NCI-H2227 treated with DMSO at 0.1 percent for 48 hours (cell line): Measurements from ENCODE around the gene SMPD3.

Experiments used
- DNase-seq: peaks from one replicate; lab custom pipeline; 2025; lab: John Stamatoyannopoulos, UW

SMPD3 gene

GRCh38 chr16:68433316-68433715, 15.0 kb downstream of the SMPD3 start:
- no peak for DNase-seq

- no peak for DNase-seq
Measured at GRCh38 chr16:68432701-68433100, 15.6 kb downstream of the SMPD3 start.

- no peak for DNase-seq
Measured at GRCh38 chr16:68429076-68429854, 19.0 kb downstream of the SMPD3 start.

GRCh38 chr16:68427649-68428303, 20.5 kb downstream of the SMPD3 start:
- DNase-seq: no peak

- DNase-seq: no peak
Measured at GRCh38 chr16:68426347-68426652, 22.0 kb downstream of the SMPD3 start.

- DNase-seq: no peak
Measured at GRCh38 chr16:68425498-68426346, 22.6 kb downstream of the SMPD3 start.

- DNase-seq: no peak
Measured at GRCh38 chr16:68423771-68424170, 24.5 kb downstream of the SMPD3 start.

GRCh38 chr16:68422396-68422960, 25.8 kb downstream of the SMPD3 start:
- no peak for DNase-seq

GRCh38 chr16:68421076-68421475, 27.2 kb downstream of the SMPD3 start:
- no peak for DNase-seq

- peak; percentile 41 for DNase-seq
Measured at GRCh38 chr16:68420366-68420942, 27.9 kb downstream of the SMPD3 start.

- no peak for DNase-seq
Measured at GRCh38 chr16:68417711-68418301, 30.5 kb downstream of the SMPD3 start.

- DNase-seq: no peak
Measured at GRCh38 chr16:68416057-68417046, 32.0 kb downstream of the SMPD3 start.

GRCh38 chr16:68414581-68414980, 33.7 kb downstream of the SMPD3 start:
- DNase-seq: no peak

GRCh38 chr16:68412061-68412460, 36.2 kb downstream of the SMPD3 start:
- DNase-seq: no peak

- DNase-seq: no peak
Measured at GRCh38 chr16:68411086-68411485, 37.2 kb downstream of the SMPD3 start.

- DNase-seq: no peak
Measured at GRCh38 chr16:68408967-68409366, 39.3 kb downstream of the SMPD3 start.

- DNase-seq: no peak
Measured at GRCh38 chr16:68408428-68408827, 39.9 kb downstream of the SMPD3 start.

- peak; percentile 32 for DNase-seq
Measured at GRCh38 chr16:68406458-68407152, 41.7 kb downstream of the SMPD3 start.

GRCh38 chr16:68404736-68405345, 43.5 kb downstream of the SMPD3 start:
- DNase-seq: no peak
